ENCODE measurements around the gene PPP2R3A.

DNA sequence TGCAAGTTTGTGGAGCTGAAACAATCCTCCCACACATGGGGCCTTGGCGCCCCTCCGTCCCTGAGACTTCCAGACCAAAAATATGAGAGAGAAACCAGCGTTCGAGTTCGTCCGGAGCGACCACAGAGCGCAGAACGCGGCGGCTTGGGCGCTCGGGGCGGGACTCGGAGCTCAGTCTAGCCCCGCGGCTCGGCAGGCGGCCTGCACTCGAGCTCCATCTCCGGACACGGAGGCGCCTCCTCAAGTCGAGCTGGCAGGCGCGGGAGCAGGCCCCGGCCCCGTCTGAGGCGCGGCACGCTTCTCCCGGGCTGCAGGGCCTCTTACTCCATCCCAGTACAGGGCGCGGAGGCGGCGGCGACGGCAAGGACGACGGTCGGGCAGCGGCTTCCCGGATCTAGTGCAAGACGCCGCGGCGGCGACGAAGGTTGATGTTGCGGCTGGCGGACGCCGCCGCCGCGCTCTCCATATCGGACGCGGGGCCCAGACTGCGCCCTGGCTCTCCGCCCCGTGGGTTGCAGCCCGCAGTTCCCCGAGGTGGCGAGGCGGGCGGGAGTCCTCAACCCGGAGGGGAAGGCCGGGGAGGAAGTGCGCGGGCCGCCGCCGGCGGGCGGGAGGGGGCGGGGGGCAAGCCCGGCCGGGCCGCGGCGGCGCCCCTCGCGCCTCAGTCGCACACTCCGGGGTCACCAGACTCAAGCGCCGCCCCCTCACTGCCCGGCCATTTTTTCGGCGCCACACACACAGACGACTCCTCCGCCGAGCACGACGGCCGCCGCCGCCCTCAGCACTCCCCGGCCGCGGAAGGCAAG, 229.9 kb downstream of the PPP2R3A start:
- TF ChIP-seq, protein P1, sequence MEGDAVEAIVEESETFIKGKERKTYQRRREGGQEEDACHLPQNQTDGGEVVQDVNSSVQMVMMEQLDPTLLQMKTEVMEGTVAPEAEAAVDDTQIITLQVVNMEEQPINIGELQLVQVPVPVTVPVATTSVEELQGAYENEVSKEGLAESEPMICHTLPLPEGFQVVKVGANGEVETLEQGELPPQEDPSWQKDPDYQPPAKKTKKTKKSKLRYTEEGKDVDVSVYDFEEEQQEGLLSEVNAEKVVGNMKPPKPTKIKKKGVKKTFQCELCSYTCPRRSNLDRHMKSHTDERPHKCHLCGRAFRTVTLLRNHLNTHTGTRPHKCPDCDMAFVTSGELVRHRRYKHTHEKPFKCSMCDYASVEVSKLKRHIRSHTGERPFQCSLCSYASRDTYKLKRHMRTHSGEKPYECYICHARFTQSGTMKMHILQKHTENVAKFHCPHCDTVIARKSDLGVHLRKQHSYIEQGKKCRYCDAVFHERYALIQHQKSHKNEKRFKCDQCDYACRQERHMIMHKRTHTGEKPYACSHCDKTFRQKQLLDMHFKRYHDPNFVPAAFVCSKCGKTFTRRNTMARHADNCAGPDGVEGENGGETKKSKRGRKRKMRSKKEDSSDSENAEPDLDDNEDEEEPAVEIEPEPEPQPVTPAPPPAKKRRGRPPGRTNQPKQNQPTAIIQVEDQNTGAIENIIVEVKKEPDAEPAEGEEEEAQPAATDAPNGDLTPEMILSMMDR (IDR thresholded peaks at IDR 0.05 in 4 of 5, conservative IDR thresholded peaks at IDR 0.05 in 1 of 5): no peak
- TF ChIP-seq POLR2A (IDR thresholded peaks at IDR 0.05): no peak

Data from gastrocnemius medialis (tissue), 4 donors.